HG03103 (cell line): ENCODE results near the gene RIMS3.
A peak's percentile ranks its signal among the peaks of the same experiment; 100 is the strongest.

ENCODE experiments used
- ATAC-seq: cut with Tn5 transposase; IDR thresholded peaks from one replicate; pipeline ENCODE4 v1.9.1; 2021; ENCODE audit warnings: low read depth; ENCODE audit not compliant: unreplicated experiment

RIMS3 gene

DNA sequence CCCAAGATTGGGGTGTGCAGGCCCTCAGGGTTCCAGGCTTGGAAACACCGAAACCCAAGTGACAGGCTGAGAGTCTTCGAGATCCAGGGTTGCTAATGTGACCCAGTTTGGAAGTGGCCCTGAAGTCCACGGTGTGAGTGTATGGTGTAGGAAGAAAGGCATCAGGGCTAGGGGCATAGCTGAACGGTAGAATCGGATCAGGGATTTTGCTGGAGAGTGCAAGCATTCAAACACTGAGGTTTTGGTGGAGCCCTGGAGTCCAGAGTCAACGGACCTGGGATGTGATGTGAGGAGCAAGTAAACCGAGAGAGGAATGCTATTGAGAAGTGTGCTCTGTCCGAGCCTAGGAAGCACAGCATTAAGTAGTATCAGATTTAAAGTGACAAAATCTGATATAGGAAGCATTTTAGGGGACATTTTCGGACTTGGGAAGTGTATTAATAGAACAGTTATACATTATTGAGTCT, 27.0 kb upstream of the RIMS3 start:
- no peak for ATAC-seq

DNA sequence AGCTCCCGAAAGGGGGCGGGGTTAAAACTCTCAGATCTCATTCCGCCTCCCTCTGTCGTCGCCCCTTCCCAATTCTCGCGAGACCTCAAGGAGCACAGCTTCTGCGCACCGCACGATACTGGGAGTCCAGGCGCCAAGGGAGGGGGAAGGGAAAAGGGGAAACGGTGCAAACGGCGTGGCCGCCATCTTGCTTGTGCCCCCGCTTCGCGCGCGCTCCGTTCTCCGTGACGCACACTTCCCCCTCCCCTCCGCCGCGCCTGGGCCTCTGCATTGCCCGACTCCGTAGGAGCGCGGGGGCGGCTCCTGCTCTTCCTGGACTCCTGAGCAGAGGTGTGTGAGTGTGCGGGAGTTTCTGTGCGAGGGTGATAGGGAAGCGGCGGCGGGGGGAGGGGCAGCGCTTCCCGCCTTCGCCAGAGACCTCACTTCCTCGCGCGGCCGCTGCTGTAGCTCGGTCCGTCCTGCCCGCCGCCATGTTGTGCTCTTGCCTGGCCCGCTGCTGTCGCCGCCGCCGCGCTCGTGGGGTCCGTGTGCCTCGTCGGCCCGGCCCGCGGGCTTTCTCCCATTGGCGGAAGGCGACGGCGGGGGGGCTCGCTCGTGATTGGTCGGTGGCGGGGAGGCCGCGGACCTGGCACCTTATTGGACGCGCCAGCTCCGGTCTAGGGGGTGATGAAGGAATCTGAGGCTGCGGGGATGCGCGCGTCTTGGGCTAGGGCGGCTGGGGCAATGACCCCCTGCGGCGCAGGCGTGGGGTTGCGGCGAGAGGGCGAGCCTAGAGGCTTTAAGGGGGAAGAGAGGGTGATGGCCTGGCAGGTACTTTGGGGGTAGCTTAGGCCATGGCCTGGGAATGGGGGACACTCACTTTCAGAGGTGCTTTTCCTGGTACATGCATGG, 26.3 kb upstream of the RIMS3 start, which contains the start of gene NFYC:
Gene NFYC, plus strand, starts transcription at position 167 of the 891 bp plus-strand sequence. CDS start 47,140 bp downstream, outside the sequence.
- ATAC-seq = peak; percentile 72

DNA sequence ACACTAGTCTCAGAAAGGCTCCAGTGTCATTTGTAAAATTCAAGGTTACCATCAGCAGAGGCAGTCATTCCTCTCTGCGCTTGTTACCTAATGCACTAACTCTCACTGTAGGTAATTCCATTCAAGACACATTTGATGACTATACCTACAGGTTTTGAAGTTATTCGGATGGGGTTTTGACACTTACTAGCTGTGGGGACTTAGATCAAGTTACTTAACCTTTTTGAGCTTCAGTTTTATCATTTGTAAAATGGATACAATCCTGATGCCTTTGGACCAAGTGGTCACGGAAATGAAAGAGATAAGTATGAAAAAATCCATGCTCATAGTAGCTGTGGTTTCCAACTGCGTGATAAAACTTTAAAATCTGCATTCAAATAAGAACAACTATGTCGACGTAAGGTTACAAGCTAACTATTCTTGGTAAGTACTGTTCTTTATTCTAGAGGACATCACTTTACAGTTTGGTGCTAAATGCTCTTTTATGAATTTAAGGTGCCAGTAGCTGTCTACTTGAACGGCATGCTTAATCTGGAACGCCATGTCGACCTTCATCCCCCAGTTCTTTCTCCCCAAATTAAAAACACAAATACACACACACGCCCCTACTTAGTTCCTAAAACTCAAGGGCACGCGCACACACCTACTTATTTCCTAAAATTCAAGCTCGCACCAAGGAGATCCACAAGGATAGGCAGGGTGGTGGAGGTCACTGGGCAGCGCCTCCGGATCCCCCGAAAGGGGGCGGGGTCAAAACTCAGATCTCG, 25.5 kb upstream of the RIMS3 start:
- no peak for ATAC-seq

DNA sequence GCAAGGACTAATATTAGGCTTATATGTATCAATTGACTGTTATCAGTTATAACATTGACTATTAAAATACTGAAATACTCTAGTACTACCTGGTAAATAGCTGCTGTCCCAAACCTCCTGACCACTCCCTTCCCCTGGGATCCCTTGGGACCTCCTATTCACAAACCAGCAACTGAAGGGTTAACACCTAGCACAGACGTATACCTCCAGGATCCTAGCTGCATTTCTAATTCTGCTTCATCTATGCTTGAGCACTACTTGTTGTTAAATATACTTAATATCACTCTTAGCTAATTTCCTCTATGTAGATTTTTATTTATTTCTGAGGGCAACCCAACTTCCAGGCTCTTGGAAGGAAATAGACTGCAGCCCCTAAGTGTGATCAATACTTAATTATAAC, 24.3 kb upstream of the RIMS3 start:
- no peak for ATAC-seq

DNA sequence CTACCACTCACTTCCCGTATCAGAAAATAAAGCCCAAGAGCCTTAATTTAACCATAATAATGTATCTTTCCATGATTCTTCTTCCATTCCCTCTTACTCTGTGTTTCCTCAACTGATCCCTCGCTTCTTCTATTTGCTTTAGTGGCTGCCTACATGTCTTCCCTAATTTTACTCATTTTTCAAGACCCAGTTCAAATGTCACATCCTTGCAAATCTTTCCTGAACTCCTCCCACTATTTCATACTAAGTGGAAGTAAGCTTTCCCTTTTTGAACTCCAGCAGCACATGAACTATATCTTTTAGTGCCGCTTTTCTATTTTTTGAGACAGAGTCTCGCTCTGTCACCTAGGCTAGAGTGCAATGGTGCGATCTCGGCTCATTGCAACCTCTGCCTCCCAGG, 22.2 kb upstream of the RIMS3 start:
- no peak for ATAC-seq

DNA sequence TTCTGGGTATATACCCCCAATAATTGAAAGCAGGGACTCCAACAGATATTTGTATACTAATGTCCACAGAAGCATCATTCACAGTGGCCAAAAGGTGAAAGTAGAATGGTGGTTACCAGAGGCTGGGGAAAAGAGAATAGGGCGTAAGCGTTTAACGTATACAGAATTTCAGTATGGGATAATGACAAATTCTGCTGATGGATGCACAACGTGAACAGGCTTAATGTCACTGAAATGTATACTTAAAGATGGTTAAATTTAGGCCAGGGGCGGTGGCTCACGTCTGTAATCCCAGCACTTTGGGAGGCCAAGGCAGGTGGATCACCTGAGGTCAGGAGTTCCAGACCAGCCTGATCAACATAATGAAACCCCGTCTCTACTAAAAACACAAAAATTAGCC, 21.6 kb upstream of the RIMS3 start:
- ATAC-seq = no peak

DNA sequence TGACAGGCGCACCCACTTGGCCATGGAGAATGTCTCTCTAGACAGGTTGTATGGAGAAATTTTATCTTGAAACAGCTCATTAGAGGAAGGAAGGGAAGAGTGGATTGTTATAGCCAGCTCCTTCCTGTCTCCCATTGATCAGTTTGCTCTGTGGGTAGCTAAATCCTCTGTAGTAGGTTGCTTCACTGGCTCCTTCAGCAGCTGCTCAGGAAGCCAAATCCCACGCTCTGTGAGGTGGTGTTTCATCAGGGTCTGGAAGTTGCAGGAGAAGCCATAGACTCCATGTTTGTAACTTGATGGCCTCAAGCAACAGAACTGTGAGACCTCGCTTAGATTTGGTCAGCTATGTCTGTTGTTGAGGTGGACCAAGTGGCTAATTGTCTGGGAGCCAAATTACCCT, 19.2 kb upstream of the RIMS3 start:
- no peak for ATAC-seq

DNA sequence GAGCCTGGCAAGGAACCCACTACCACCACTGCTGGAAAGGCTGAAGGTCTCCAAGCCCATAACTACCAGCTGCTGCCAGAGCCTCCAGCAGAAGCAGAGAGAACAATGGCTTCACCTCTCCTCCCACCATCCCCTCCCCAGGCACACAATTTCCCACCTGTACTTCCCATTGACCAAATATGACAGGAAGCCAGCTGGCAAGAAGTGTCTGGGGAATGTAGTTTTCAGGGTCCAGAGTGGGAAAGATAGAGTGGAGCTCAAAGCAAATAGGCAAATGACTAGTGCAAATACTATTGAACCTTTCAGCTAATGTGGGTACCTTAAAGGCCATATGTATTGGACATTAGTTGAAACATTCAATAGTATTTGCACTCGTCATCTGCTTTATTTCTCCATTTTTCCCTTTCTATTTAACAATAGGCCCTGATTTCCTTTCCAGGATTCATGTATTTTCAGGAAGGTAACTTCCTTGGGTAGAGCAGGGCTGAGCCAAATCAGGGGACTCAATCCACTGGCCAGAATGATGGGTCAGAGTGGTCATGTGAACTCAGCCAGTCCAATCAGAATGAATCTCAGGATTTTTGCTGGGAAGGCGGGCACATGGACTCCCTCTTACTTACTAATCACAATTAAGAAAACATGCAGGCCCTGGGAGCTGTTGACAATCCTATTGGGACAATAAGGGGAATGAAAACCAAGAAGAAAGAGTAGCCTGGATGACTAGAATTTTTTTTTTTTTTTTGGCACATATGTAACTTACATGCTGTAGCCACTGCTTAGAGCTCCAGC, 13.9 kb upstream of the RIMS3 start:
- no peak for ATAC-seq

DNA sequence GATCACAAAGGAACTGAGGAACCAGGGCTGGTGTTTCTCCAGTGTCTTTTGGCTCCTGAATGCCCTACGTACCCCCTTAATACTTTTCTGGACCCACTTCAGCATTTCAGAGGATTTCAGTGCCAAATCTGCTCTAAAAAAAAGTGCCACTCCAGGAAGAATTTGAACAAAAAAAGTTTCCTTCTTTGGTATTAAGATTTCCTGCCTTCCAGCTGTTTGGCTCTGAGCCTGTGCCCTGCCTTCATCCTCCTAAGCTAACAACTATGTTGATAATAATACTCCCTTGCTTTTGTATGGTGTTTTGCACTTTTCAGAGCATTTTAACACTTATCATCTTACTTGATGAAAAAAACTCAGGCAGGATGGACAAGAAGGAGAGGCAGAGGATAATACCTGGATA, 11.0 kb upstream of the RIMS3 start:
- no peak for ATAC-seq

DNA sequence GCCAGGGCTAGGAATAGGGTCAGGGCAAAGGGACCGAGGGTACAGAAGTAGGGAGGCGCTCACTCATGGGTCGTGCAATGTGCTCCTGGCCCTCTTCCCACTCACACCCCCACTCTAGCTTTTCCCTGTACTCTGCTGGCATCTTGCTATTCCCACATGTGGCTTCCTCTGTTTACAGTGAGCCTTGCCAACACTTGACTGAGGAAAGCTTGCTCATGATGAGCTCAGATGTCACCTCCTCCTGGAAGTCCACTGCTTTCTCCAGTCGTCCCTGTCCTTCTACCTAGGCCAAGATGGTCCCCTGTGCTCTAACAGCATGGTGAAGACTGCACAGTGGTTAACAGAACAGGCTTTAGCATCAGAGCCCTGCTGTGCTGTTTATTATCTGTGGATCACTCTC, 8.0 kb upstream of the RIMS3 start:
- no peak for ATAC-seq

DNA sequence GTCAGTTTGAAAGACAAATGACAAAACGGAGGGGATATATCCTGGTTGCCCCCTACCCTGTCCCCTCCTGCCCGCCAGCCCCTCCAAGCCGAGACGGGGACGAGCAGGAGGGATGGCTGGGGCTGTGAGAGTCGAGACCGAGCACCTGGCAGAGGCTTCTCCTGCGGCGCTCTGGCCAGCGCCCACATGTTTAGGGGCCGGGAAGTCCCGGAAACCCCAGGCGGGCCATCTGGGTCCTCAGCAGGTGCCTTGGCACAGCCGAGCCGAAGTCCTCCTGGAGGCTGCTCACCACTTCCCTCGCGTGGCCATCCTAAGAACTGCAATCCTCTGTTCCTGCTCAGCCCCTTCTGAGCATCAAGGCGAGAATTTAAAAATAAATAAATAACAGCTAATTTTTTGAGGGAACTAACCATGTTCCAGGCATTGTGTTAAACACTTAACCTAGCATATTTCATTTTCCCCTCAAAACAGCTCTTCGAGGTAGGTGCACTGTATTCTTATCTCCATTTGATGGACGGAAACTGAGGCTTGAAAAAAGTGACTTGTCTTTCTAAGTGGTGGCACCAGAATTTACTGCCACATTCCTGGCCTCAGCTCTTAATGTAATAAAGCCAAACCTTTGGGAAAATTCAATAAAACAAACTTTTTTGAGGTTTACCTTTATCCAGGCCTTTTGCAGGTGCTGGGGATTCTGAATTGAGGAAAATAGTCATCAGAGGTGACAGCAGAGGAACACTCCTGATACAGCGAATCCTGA, 3.5 kb upstream of the RIMS3 start:
- ATAC-seq = no peak

DNA sequence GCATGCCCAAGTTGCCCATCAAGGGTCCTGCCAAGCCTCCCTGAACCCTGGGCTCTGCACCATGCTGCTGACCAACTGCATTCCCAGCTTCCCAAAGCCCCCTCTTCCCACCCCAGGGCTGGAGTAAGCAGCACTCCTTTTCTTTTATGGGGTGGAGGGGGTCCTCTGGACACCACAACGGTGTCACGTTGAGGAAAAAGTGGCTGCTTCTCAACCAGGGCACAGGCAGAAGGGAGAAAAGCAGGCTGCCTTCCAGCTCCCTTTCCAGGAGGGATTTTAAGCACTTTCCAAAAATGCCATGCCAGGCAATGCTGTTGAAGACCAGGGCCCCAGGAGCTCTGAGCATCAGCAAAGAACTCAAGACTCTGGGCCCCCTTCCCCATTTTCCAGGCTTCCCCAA, 691 bp downstream of the RIMS3 start:
- no peak for ATAC-seq

DNA sequence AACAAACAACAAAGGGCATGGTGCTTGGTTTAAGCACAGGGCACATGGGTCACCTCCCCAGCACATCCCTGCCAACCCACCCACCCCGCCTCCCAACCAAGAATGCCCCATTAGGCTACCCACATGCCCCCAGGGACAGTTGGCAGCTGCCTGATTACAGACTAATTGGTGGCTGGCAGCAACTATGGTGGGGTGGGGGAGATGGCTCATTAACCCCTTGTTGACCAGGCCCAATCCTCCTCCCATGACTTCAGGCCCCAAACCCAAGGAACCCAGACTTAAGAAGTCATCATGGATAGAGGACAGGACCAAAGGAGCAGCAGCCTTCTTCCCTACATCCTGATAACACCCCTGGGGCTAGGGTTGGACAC, 1.3 kb downstream of the RIMS3 start:
- ATAC-seq = no peak

DNA sequence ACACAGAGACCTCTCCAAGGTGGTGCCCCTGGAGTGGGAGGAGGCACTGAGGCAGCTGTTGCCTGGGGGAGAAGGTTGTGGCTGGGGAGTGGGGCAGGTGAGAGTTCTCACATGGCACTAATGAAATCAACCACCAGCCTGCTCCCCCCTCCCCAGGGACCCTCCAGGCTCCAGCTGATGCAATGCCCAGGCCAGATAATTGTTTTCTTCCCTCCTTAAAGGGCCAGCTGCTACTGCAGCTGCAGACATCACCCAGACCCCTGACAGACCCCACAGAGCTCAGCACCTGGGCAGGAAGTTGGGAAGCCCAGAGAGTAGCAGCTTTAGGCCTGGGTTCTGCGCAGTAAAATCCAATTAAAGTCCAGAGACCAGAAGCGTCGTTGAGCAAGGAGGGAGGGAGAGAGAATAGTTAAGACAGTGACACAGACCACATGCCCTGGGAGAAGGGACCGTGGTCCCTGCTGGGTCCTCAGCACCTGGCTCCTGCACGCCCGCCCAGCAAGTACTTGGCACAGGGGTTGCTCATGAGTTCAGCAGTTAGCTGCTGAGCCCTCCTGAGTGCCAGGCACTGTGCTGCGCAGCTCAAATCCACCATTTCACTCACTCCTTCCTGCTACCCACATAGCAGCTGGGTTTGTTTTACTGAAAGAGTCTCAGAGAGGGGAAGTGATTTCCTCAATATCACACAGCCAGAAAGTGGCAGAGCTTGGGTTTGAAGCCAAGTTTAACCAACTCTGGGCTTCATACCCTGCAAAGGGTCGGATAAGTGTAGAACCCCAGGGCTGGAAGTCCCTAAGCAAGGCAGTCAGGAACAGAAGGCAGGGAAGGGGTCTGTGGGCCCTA, 1.9 kb downstream of the RIMS3 start:
- no peak for ATAC-seq

DNA sequence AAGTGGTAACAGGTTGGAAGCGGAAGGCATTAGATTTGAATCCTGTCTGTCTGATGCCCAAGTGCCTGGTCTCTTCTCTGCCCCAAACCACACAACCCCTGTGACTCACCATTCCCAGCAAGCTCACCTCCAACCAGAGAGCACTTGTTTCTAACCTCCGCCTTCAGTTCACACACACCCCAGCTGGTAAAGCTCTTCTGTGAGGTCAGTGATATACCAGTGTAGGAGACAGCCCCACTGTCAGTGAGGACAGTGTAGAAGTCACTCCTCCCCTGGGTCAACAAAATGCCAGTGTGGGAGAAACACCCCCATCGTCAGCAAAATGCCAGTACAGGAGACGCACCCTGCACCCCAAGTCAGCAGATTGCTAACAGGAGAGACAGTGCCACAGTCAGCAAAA, 2.6 kb downstream of the RIMS3 start:
- ATAC-seq = no peak

DNA sequence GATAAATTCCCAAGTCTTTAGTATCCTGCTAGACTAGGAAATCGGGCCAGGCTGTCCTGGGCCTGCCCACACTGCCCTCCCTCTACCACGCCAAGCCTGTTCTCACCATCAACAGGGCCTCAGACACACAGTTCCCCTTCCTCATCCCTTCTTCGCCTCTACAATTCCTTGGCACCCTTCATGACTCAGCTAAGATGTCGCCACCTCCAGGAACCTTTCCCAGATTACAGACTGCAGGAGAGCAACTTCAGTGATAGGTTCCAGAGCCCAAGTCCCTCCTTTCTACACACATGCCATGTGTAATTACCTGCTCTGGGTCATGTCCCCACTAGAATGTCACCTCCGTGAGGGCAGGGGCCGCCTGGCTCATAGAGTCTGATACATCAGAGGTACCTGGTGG, 3.3 kb downstream of the RIMS3 start:
- ATAC-seq = no peak

DNA sequence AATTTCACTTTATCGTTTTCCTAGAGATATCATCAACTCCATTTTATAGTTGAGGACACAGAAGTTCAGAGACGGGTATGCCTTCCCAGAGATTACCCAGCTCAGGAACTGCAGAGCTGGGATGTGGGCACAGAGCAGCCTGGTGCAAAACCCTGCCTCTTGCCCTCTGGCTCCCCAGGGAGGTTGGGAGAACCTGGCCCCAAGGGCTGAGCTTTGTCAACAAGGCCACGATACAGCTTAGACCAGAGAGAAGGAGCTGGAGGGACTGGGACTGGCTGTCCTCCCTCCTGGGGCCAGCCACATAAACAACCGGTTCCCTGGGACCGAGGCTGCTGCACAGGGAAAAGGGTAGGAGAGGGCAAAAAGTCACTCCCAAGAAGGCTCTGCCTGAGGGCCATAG, 3.8 kb downstream of the RIMS3 start:
- ATAC-seq = no peak

DNA sequence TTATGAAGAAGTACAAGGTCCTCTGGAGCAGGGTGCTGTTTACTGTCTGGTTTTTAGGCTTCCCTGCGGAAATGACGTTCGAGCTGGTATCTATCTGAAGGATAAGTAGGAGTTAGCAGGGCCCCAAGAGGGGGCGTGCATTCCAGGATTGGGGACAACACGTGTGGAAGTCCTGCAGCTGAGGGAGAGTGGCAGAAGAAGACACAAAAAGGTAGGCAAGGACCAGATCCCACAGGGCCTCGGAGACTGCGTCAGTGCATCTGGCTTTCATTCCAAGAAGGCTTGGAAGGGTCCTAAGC, 5.9 kb downstream of the RIMS3 start:
- no peak for ATAC-seq

DNA sequence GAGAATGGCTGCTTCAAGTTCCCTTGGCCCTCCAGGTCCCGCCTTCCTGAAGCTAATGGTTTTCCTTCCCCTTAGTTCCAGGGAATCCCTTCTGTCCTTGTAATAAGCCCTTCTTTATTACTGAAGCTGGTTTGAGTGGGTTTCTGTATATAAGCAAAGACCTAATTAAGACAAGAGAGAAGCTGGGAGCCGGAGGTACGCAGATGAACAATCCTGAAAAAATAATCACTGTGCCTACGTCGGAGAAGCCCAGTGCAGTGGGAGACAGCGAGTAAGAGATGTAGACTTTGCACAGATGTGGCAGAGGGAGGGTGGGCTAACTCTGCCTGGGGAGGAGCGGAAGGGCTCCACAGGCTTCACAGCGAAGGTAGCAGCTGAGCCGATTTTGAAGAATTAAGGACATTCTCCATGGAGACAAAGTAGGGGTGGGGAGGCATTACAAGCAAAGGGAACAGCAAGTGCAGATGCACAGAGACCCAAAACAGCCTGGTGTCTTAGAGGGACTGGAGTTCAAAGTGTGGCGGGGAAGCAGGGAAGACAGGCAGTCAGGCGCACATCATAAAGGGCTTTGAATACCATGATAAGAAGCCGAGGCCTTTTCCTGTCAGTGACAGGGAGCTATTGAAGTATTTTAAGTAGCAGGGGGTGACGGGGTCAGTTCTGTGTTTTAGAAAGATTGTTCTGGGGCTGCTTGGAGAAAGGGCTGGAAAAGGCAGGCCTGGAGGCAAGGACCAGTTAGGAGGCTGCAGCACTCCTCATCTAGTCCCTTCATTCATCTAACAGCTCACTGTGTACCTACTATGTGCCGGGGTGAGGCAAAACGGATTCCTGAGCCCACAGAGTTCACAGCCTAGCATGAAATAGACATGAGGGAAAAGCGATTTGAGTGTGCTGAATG, 6.5 kb downstream of the RIMS3 start:
- ATAC-seq = no peak
